HEK293 (cell line): ENCODE results near the gene BIRC7.

ENCODE experiments used
- CTCF ChIA-PET: fragments of 350-600 bp; formaldehyde crosslinking; extraction: SDS; loops from one replicate; lab custom pipeline; 2021; ENCODE audit warnings: antibody characterized with exemption; lab: Yijun Ruan, JAX
- POLR2A ChIA-PET: fragments of 300-600 bp; formaldehyde crosslinking; extraction: SDS; loops from one replicate; lab custom pipeline; 2020; ENCODE audit warnings: antibody characterized with exemption, inconsistent platforms; lab: Yijun Ruan, JAX
- H3K27ac ChIP-seq: fragments of 200-500 bp; sonication (Bioruptor generic); 2 replicates; pipeline ENCODE4 v1.5.1; 2014; ENCODE audit warnings: low read depth, low read length, control low read depth, inconsistent platforms; ENCODE audit errors: extremely low read depth
- H3K36me3 ChIP-seq, 2 experiments: fragments of 200-500 bp in 1 of 2; sonication (Bioruptor generic) in 1 of 2; 1 replicate in 1 of 2; 2 replicates in 1 of 2; pipeline ENCODE4 v1.5.1; 2014 to 2017; ENCODE audit warnings: inconsistent platforms in 2 of 2, low read length in 2 of 2; ENCODE audit not compliant: control insufficient read depth in 2 of 2, insufficient read depth in 1 of 2
- H3K4me1 ChIP-seq: fragments of 200-500 bp; sonication (Bioruptor generic); 2 replicates; pipeline ENCODE4 v1.5.1; 2014; ENCODE audit warnings: mild to moderate bottlenecking, low read length, inconsistent platforms; ENCODE audit not compliant: control insufficient read depth, insufficient read depth
- H3K4me3 ChIP-seq: 2 replicates; pipeline ENCODE4 v1.5.1; 2011; ENCODE audit warnings: low read depth, mild to moderate bottlenecking, control low read depth, low read length, moderate library complexity
- H3K9me3 ChIP-seq: fragments of 200-500 bp; sonication (Bioruptor generic); 2 replicates; pipeline ENCODE4 v1.5.1; 2014; ENCODE audit warnings: low read depth, low read length, inconsistent platforms; ENCODE audit not compliant: control insufficient read depth, insufficient read depth
- BCL11A ChIP-seq: fragments of 450-650 bp; formaldehyde crosslinking; IDR thresholded peaks from 2 replicates; pipeline ENCODE4 v1.5.1; 2016; ENCODE audit warnings: low read depth, missing biosample characterization, missing genetic modification characterization
- SETDB1 ChIP-seq: IDR thresholded peaks from one replicate; pipeline ENCODE4 v1.6.1; 2017; ENCODE audit warnings: mild to moderate bottlenecking, low read length, moderate library complexity, mixed read lengths; ENCODE audit not compliant: insufficient read length
- YY1 ChIP-seq: fragments of 450-650 bp; formaldehyde crosslinking; IDR thresholded peaks from 2 replicates; pipeline ENCODE4 v1.5.1; 2018; ENCODE audit warnings: missing biosample characterization, missing genetic modification characterization
- ZNF10 ChIP-seq: fragments of 450-650 bp; formaldehyde crosslinking; IDR thresholded peaks from 2 replicates; pipeline ENCODE4 v1.5.1; 2017; ENCODE audit warnings: missing biosample characterization, missing genetic modification characterization
- ZNF140 ChIP-seq: fragments of 450-650 bp; formaldehyde crosslinking; IDR thresholded peaks from 2 replicates; pipeline ENCODE4 v1.5.1; 2016; ENCODE audit warnings: missing biosample characterization, missing genetic modification characterization
- ZNF175 ChIP-seq: fragments of 450-650 bp; formaldehyde crosslinking; IDR thresholded peaks from 2 replicates; pipeline ENCODE4 v1.5.1; 2016; ENCODE audit warnings: missing biosample characterization, missing genetic modification characterization
- ZNF274 ChIP-seq, 2 experiments: fragments of 200-500 bp in 1 of 2; fragments of 450-650 bp in 1 of 2; sonication (Bioruptor generic) in 1 of 2; formaldehyde crosslinking in 1 of 2; IDR thresholded peaks; 2 replicates each; pipeline versions ENCODE4 v1.5.1 to v1.6.1; 2014 to 2016; ENCODE audit warnings: borderline replicate concordance in 1 of 2, inconsistent platforms in 1 of 2, low read length in 1 of 2, missing biosample characterization in 1 of 2, missing genetic modification characterization in 1 of 2
- ZNF510 ChIP-seq: fragments of 450-650 bp; formaldehyde crosslinking; IDR thresholded peaks from 2 replicates; pipeline ENCODE4 v1.5.1; 2018; ENCODE audit warnings: mild to moderate bottlenecking, missing genetic modification characterization, missing biosample characterization; ENCODE audit not compliant: insufficient replicate concordance
- ZNF529 ChIP-seq: fragments of 450-650 bp; formaldehyde crosslinking; IDR thresholded peaks from 2 replicates; pipeline ENCODE4 v1.5.1; 2017; ENCODE audit warnings: missing genetic modification characterization, missing biosample characterization; ENCODE audit not compliant: insufficient replicate concordance
- ZNF600 ChIP-seq: fragments of 450-650 bp; formaldehyde crosslinking; IDR thresholded peaks from 2 replicates; pipeline ENCODE4 v1.5.1; 2016; ENCODE audit warnings: missing biosample characterization, missing genetic modification characterization
- ZNF610 ChIP-seq: fragments of 450-650 bp; formaldehyde crosslinking; IDR thresholded peaks from 2 replicates; pipeline ENCODE4 v1.5.1; 2016; ENCODE audit warnings: missing biosample characterization, missing genetic modification characterization, borderline replicate concordance
- ZNF629 ChIP-seq: fragments of 450-650 bp; formaldehyde crosslinking; IDR thresholded peaks from 2 replicates; pipeline ENCODE4 v1.5.1; 2017; ENCODE audit warnings: missing biosample characterization, missing genetic modification characterization
- TF ChIP-seq, protein P1 (sequence below): fragments of 450-650 bp; formaldehyde crosslinking; IDR thresholded peaks from 2 replicates; pipeline ENCODE4 v1.5.1; 2016; ENCODE audit warnings: missing biosample characterization, missing genetic modification characterization, borderline replicate concordance
- TF ChIP-seq, protein P2 (sequence below): fragments of 450-650 bp; formaldehyde crosslinking; IDR thresholded peaks from 2 replicates; pipeline ENCODE4 v1.5.1; 2016; ENCODE audit warnings: missing biosample characterization, missing genetic modification characterization
- TF ChIP-seq, protein P3 (sequence below): fragments of 450-650 bp; formaldehyde crosslinking; IDR thresholded peaks from 2 replicates; pipeline ENCODE4 v1.5.1; 2017; ENCODE audit warnings: missing biosample characterization, missing genetic modification characterization

BIRC7 gene

DNA sequence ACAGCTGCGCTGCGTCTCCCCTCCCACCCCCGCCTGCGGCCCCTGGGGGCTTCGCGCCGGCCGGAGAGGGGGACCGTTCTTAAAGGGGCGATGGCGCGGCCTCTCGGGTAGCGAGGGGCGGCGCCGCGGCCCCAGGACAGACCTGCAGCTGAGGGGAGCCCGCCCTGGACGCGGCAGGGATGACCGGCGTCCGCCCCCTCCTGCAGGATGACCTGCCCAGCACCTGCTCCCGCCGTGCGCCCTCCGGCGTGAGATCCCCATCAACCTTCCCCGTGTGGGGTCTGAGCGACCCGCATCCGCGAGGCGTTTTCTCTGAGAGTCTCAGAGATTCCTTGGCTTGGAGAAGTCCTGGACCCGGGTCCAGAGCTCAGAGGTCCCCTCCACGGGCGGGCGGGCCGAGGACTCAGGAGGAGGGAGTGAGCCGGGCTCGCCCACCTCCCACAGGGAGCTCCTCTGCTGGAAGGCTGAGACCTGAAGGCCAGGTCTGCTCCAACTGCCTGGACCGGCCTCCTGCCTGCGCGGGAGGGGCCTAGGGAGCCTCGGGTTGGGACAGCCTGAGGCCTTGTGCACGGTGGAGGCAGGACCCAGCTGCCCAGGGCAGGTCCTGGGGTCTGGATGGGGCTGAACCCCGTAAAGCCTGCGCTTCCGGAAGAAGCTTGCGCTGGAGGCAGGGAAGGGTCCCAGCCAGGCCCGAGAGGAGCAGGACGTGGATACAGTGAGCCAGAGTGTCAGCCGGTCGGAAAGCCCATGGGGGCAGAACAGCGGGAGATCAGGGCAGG, 19.1 kb downstream of the BIRC7 start (continued):
- TF ChIP-seq, protein P1, sequence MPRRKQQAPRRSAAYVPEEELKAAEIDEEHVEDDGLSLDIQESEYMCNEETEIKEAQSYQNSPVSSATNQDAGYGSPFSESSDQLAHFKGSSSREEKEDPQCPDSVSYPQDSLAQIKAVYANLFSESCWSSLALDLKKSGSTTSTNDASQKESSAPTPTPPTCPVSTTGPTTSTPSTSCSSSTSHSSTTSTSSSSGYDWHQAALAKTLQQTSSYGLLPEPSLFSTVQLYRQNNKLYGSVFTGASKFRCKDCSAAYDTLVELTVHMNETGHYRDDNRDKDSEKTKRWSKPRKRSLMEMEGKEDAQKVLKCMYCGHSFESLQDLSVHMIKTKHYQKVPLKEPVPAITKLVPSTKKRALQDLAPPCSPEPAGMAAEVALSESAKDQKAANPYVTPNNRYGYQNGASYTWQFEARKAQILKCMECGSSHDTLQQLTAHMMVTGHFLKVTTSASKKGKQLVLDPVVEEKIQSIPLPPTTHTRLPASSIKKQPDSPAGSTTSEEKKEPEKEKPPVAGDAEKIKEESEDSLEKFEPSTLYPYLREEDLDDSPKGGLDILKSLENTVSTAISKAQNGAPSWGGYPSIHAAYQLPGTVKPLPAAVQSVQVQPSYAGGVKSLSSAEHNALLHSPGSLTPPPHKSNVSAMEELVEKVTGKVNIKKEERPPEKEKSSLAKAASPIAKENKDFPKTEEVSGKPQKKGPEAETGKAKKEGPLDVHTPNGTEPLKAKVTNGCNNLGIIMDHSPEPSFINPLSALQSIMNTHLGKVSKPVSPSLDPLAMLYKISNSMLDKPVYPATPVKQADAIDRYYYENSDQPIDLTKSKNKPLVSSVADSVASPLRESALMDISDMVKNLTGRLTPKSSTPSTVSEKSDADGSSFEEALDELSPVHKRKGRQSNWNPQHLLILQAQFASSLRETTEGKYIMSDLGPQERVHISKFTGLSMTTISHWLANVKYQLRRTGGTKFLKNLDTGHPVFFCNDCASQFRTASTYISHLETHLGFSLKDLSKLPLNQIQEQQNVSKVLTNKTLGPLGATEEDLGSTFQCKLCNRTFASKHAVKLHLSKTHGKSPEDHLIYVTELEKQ (tag by site-specific recombination) = no peak
- TF ChIP-seq ZNF140 (no peak), ZNF600 (tag by site-specific recombination) (peak; percentile 45; the same call in 1 of the 2 replicates), ZNF610 (tag by site-specific recombination) (no peak), ZNF274 (IDR thresholded peaks at IDR 0.05; ENCODE audit: low read length) (no peak), ZNF274 (tag by site-specific recombination; IDR thresholded peaks at IDR 0.05; ENCODE audit: borderline replicate concordance) (no peak), YY1 (tag by site-specific recombination) (no peak), SETDB1 (no peak), ZNF629 (no peak)
- TF ChIP-seq, protein P2, sequence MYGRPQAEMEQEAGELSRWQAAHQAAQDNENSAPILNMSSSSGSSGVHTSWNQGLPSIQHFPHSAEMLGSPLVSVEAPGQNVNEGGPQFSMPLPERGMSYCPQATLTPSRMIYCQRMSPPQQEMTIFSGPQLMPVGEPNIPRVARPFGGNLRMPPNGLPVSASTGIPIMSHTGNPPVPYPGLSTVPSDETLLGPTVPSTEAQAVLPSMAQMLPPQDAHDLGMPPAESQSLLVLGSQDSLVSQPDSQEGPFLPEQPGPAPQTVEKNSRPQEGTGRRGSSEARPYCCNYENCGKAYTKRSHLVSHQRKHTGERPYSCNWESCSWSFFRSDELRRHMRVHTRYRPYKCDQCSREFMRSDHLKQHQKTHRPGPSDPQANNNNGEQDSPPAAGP (tag by site-specific recombination) = no peak
- TF ChIP-seq, all 188 proteins: peak for 4

DNA sequence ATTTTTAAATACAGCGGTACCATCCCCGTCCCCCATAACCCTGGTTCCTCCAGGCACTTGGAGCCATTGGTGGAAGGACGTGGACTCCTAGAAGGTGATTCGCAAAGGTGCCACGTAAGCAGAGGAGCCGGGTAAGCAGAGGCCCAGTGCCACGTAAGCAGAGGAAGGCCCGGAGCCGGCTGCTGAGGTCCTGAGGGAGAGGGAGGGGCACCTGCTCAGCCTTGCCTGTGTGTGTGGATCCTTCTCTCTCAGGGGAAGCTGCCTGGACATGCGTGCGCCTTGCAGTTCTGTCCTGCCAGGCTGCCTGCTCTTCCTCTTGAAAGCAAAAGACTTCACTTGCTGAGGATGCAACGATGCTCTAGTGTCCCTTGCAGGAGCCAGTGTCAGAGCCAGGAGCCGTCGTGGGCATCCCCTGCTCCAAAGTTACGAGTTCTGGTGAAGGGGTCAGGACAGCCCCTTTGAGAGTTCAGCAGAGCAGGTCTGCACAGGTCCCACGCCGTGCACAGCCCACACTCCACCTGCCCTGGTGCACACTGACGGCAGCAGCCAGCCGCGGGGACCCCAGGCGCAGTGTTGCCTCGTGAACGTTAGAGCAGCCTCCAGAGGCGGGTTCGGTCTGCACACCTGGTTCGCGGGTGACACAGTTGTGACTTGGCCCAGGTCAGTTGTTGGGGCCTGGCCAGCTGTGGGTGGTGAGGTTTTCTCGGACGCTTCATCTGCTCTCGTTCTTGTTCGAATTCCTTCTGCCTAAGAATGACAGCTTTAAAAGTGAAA, 20.4 kb downstream of the BIRC7 start:
- POLR2A ChIA-PET = no interaction called here
- H3K27ac ChIP-seq = no peak overlapping the region
- no peaks in the 10 kb centered on the region for H3K4me1 ChIP-seq
- no peak overlapping the region for H3K4me3 ChIP-seq
- H3K9me3 ChIP-seq = no peaks in the 10 kb centered on the region
- CTCF ChIA-PET = interaction anchor here (1.1 kb wide), 1 partner anchor 32 kb away, joined by 4 read pairs; no protein-coding TSS in a partner anchor
- no peaks in the 10 kb centered on the region for H3K36me3 ChIP-seq
- TF ChIP-seq, protein P3, sequence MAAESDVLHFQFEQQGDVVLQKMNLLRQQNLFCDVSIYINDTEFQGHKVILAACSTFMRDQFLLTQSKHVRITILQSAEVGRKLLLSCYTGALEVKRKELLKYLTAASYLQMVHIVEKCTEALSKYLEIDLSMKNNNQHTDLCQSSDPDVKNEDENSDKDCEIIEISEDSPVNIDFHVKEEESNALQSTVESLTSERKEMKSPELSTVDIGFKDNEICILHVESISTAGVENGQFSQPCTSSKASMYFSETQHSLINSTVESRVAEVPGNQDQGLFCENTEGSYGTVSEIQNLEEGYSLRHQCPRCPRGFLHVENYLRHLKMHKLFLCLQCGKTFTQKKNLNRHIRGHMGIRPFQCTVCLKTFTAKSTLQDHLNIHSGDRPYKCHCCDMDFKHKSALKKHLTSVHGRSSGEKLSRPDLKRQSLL (tag by site-specific recombination) = 0 out of 2 replicates have a peak, but pooled peaks have one; percentile 10
- TF ChIP-seq ZNF529 (tag by site-specific recombination) (no peak), ZNF510 (tag by site-specific recombination) (no peak)

DNA sequence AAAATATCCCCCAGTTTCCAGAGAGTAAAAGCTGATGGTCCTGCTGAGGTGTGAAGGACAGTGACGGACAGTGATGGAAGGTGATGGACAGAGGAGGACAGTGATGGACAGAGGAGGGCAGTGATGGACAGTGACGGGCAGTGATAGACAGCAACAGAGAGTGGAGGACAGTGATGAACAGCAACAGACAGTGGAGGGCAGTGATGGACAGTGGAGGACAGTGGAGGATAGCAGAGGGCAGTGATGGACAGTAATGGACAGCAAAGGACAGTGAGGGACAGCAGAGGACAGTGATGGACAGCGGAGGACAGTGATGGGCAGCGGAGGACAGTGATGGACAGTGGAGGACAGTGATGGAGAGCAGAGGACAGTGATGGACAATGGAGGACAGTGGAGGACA, 21.2 kb downstream of the BIRC7 start:
- H3K9me3 ChIP-seq = no peaks in the 10 kb centered on the region
- TF ChIP-seq BCL11A (peak; percentile 67), ZNF175 (tag by site-specific recombination) (no peak), ZNF10 (no peak)

More for the DNA sequence above, 21.2 kb downstream of the BIRC7 start:
- H3K36me3 ChIP-seq = no peaks in the 10 kb centered on the region
- CTCF ChIA-PET = no interaction called here
- H3K27ac ChIP-seq = no peak overlapping the region
- H3K4me1 ChIP-seq = no peaks in the 10 kb centered on the region
- POLR2A ChIA-PET = no interaction called here
- no peak overlapping the region for H3K4me3 ChIP-seq
